Measurements from ENCODE around the gene IL22RA1. TPM values are rescaled to one million over a fixed set of nuclear protein-coding genes. Genes with fewer than 3 reads are reported as not detected.

IL22RA1 gene
- total and polyA plus RNA-seq, 2 of the 8 experiments (the other 6 are each of a cell fraction or from before 2014, with no cell fraction given), result 0.17 to 0.32 TPM

GRCh38 chr1:24181619-24182018 is 38.7 kb upstream of the IL22RA1 start:
- no peak overlapping the region for H3K4ac ChIP-seq (replicated peaks; ENCODE audit: insufficient read length, low read depth, low read length)
- H3K4me2 ChIP-seq (ENCODE audit: insufficient read depth in 1 of 2, low read depth in 2 of 2, low read length in 2 of 2), result no peak overlapping the region
- H3K4me3 ChIP-seq (ENCODE audit: extremely low read depth in 1 of 4, insufficient read depth in 2 of 4, low read depth in 3 of 4, low read length in 4 of 4), result no peak overlapping the region
- H4K91ac ChIP-seq (replicated peaks; ENCODE audit: insufficient read length, low read length), result no peak overlapping the region
- no peak overlapping the region for H4K5ac ChIP-seq (ENCODE audit: insufficient read length, low read depth, low read length)
- no peak overlapping the region for H2BK15ac ChIP-seq (ENCODE audit: low read length)
- H3K79me2 ChIP-seq (ENCODE audit: control insufficient read depth in 1 of 2, insufficient read depth in 2 of 2, low read length in 2 of 2), result peaks cover 0 to 8% of the 10 kb centered on the region in 2 experiments; a peak in 2 of 4 replicates
- no peak overlapping the region for H2BK12ac ChIP-seq (ENCODE audit: low read depth, low read length)
- H2BK20ac ChIP-seq (ENCODE audit: low read length), result no peak overlapping the region
- no peak overlapping the region for H2BK120ac ChIP-seq (replicated peaks; ENCODE audit: low read depth, low read length)
- no peak overlapping the region for H4K8ac ChIP-seq (ENCODE audit: extremely low read depth, insufficient read depth, low read length)
- no peaks in the 10 kb centered on the region; a peak in 1 of 7 replicates for H3K27me3 ChIP-seq (replicated peaks in 1 of 4; ENCODE audit: control insufficient read depth in 3 of 4, extremely low read depth in 1 of 4, insufficient read depth in 3 of 4, low read length in 3 of 4)
- H3K9ac ChIP-seq (replicated peaks in 1 of 4; ENCODE audit: extremely low read depth in 1 of 4, low read depth in 3 of 4, low read length in 3 of 4), result no peak overlapping the region
- H4K20me1 ChIP-seq (replicated peaks in 1 of 2; ENCODE audit: control insufficient read depth in 1 of 2, insufficient read depth in 2 of 2, low read length in 2 of 2), result no peaks in the 10 kb centered on the region
- no peak for FAIRE-seq
- no peak overlapping the region for H3K18ac ChIP-seq (ENCODE audit: extremely low read depth, low read length)
- peaks cover 7% of the 10 kb centered on the region; the same call in 1 of the 2 replicates for H3K79me1 ChIP-seq (ENCODE audit: low read depth, low read length)
- no peaks in the 10 kb centered on the region for H3K9me3 ChIP-seq (ENCODE audit: insufficient read depth in 2 of 2, low read depth in 1 of 2, low read length in 1 of 2)
- H3K27ac ChIP-seq (ENCODE audit: low read depth, low read length), result no peak overlapping the region
- WGBS, 2 experiments (ENCODE audit: extremely low coverage in 1 of 2, insufficient coverage in 1 of 2, insufficient read length in 1 of 2, insufficient replicate concordance in 2 of 2, low coverage in 1 of 2, low lambda C conversion rate in 2 of 2, missing lambda C conversion rate in 1 of 2), result 90% methylated on average over 5 of the region's 5 CpGs; no CpG with 5 or more reads in 1 of the 2 experiments
- DNase-seq (ENCODE audit: low read depth in 1 of 2, low spot score in 2 of 2), result no peak
- H3K14ac ChIP-seq (ENCODE audit: insufficient read length), result no peak overlapping the region
- CTCF ChIA-PET (ENCODE audit: partially characterized antibody), result interaction anchor here (0.9 to 1.8 kb wide), 3 partner anchors 23 to 31 kb away, joined by 3 to 5 read pairs (median 5); no protein-coding TSS in a partner anchor
- H3K56ac ChIP-seq (replicated peaks; ENCODE audit: insufficient read length, low read depth, low read length), result no peak overlapping the region
- no peak overlapping the region for H2AFZ ChIP-seq (ENCODE audit: low read length)
- H2BK5ac ChIP-seq (ENCODE audit: low read depth, low read length), result no peak overlapping the region
- peaks cover 0 to 2% (median 0%) of the 10 kb centered on the region in 4 experiments; a peak in 2 of 7 replicates for H3K4me1 ChIP-seq (replicated peaks in 1 of 4; ENCODE audit: control insufficient read depth in 3 of 4, insufficient read depth in 4 of 4, low read length in 3 of 4)
- H3K23ac ChIP-seq (ENCODE audit: insufficient read length), result no peak overlapping the region
- peaks cover 0 to 8% (median 1%) of the 10 kb centered on the region in 4 experiments; a peak in 2 of 8 replicates for H3K36me3 ChIP-seq (ENCODE audit: control insufficient read depth in 2 of 4, insufficient read depth in 4 of 4, low read length in 3 of 4)
- peaks cover 3% of the 10 kb centered on the region for H3K23me2 ChIP-seq (ENCODE audit: low read depth, low read length)
- POLR2A ChIA-PET (ENCODE audit: partially characterized antibody), result interaction anchor here (1.1 to 3.6 kb wide), 2 partner anchors 9 to 29 kb away, joined by 3 to 10 read pairs; no protein-coding TSS in a partner anchor
- no peak overlapping the region for H2AK5ac ChIP-seq (ENCODE audit: low read depth, low read length)
- TF ChIP-seq RBBP5 (IDR thresholded peaks at IDR 0.05; ENCODE audit: borderline replicate concordance, low read depth, low read length) (no peak), CTCF (IDR thresholded peaks at IDR 0.05; ENCODE audit: control extremely low read depth in 1 of 3, insufficient read depth in 1 of 3, low read depth in 1 of 3, low read length in 3 of 3) (no peak), TAF1 (IDR thresholded peaks at IDR 0.05; ENCODE audit: low read depth, low read length) (no peak), RAD21 (IDR thresholded peaks at IDR 0.05 in 1 of 2, conservative IDR thresholded peaks at IDR 0.05 in 1 of 2; ENCODE audit: low read depth in 2 of 2, low read length in 2 of 2) (no peak), GTF2F1 (IDR thresholded peaks at IDR 0.05; ENCODE audit: borderline replicate concordance, low read depth, low read length) (no peak), CHD2 (IDR thresholded peaks at IDR 0.05; ENCODE audit: low read length) (no peak), POLR2AphosphoS5 (IDR thresholded peaks at IDR 0.05; ENCODE audit: low read depth, low read length) (no peak), KDM5A (IDR thresholded peaks at IDR 0.05; ENCODE audit: low read length) (no peak), SIRT6 (IDR thresholded peaks at IDR 0.05; ENCODE audit: low read length) (no peak), BACH1 (IDR thresholded peaks at IDR 0.05; ENCODE audit: low read length) (no peak), CHD1 (IDR thresholded peaks at IDR 0.05; ENCODE audit: low read depth, low read length) (no peak)
